VCaP (cell line): ENCODE results near the gene DIAPH3.

Experiments
- H3K27ac ChIP-seq: fragments of 450-650 bp; 2 replicates; pipeline ENCODE4 v1.5.1; 2017
- CTCF ChIP-seq: fragments of 450-650 bp; conservative IDR thresholded peaks from 2 replicates; pipeline ENCODE4 v1.5.1; 2017; ENCODE audit warnings: mild to moderate bottlenecking, moderate library complexity

DIAPH3 gene

DNA sequence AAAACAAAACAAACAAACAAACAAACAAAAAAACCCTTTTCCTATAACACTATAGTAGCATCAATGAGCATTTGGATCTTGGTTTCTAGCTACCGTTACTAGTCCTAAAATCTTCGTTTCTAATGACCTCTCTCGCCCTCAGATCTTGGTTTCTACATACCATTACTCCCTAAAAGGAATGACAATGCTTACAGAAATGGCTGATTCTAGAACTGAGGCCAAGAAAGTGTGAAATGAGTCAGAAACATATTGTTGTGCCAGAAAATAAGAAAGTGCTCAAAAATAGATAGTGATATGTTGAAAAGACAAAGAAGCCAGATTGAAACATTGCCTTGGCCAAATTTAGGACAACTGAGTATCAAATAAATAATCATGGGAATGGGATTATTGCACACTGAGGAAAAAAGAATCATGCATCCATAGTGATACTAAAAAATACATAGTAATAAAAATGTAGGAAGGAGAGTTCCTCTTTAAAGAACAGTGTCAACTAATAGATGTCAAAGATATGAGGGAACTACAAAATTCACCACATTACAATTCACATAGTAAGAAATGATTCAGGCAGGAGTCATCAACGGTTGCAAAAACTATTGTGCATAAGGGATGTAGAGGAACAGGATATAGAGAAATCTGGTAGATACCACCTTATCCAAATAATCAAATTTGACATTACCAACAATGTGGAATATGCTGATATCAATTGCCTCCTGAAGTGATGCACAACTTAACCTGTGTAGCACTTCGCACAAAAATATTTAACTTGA is 386.6 kb downstream of the DIAPH3 start:
- TF ChIP-seq CTCF = no peak
- no peak overlapping the region for H3K27ac ChIP-seq

DNA sequence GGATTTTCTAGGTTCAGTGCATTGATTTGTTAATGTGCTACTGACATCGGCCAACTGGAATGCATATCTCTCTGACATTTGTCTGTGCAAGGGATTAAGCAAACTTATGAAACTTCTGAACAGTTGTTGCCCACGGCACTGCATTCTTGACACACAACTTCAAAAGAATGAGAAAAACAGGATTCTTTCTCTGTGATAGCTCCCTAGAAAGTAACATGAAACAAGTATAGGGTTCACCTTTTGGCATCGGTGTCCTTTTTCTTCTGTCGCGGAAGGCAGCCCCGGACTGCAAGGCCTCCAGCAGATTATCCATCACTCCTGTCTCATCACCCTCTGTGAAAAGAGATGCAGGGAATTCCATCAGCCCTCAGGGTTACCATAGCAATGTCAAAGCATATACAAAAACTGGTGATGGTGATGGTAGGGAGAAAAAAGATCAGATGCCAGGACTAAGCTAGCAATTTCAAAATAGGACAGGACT is 389.2 kb downstream of the DIAPH3 start:
- no peak overlapping the region for H3K27ac ChIP-seq
- TF ChIP-seq CTCF = no peak

GRCh38 chr13:59771272-59771671 is 392.5 kb downstream of the DIAPH3 start:
- H3K27ac ChIP-seq = peak overlapping the region; percentile 11; the same call in 1 of the 2 replicates
- peak; percentile 81 for TF ChIP-seq CTCF

DNA sequence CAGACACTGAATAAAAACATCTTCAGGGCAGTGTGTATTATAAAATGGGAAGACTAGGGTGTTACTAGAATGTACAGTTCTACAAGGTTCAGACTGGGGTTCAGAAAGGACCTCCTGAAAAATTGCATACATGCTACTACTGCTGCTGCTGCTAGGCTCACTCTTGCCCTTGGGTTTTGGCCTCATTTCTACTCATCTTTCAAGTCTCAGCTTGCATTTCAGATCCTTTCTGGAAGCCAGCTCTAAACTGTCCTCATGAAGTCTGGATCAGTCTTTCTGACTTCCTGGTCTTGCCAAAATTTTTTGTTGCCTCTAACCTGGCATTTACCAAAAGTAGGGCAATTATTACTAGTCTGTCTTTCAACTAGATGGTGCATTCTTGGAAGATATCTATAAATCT is 393.3 kb downstream of the DIAPH3 start:
- no peak for TF ChIP-seq CTCF
- peak overlapping the region; percentile 11; the same call in 1 of the 2 replicates for H3K27ac ChIP-seq

- no peak for TF ChIP-seq CTCF
- peak overlapping the region; percentile 18; the same call in 1 of the 2 replicates for H3K27ac ChIP-seq
These were observed 397.5 kb downstream of the DIAPH3 start for GRCh38 chr13:59766236-59766635.

DNA sequence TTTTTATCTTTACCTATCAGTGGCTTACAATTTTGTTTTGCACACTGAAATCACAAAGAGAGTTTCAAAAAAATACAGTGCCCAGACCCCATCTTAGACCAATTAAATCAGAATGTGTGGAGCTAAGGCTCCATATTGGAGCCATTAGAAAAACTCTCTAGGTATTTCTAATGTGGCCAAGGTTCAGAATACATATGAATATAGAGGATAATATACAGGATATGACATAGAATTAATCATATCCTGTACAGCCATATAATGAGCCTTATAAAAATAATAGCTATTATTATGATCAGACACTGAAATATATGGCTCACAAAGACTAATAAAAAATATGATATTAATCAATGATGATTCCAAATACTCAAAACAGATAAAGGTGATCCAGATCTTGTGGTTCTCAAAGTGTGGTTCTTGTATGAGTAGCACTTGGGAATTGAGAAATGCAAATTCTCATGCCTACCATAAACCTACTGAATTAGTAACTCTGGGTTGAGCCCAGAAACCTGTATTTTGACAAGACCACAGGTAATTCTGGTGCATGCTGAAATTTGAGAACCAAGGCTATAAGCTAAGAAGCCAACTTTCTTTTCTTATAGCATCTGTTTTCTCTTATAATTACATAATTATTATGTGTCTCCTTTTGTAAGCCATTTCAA is 408.0 kb downstream of the DIAPH3 start:
- H3K27ac ChIP-seq = no peak overlapping the region
- TF ChIP-seq CTCF = no peak

- no peak for TF ChIP-seq CTCF
- no peak overlapping the region for H3K27ac ChIP-seq
These were observed 409.3 kb downstream of the DIAPH3 start for GRCh38 chr13:59754411-59754810.
